Left cardiac atrium (tissue), 4 donors: Measurements from ENCODE around the gene USP25. TPM values are rescaled to one million over a fixed set of nuclear protein-coding genes. Genes with fewer than 3 reads are reported as not detected.
"Not testable (repeated sequence)": the region's sequence is repeated elsewhere in the genome, so short reads cannot be mapped to it uniquely, and the experiment has no call there.

Source experiments
- ATAC-seq, 2 donors: fragments of 200-7000 bp; cut with Tn5 transposase; one replicate each; pipeline ENCODE4 v1.9.1; 2020; ENCODE audit warnings: mild to moderate bottlenecking in 2 of 2, moderate library complexity in 2 of 2
- DNase-seq: peaks from one replicate; pipeline ENCODE4 v3.0.0-alpha.2; 2020
- intact Hi-C, 2 donors: fragments of 100-400 bp; cut with DNase I; formaldehyde crosslinking; loops; one replicate each; pipeline versions ENCODE4 v1.14.1 to v1.15.1; 2022 to 2023
- total RNA-seq, 2 donors: library from RNA; stranded (reverse); fragmentation: NEBNext Ultra II Directional; extraction: Animal tissue kit (Norgen Biotek cat#: 25700); gene quantifications; one replicate each; pipeline ENCODE4 v1.2.1, GENCODE V29; 2021
- donor health status: DM: no; HTN: yes; CAD: no.
- donor health status: DM: no; HTN: yes; CAD: no; lungs with severe emphysema.
- donor health status: DM: yes; HTN: yes; CAD: no.
- donor health status: Dilated cardiomyopathy.

USP25 gene
- total RNA-seq, 2 donors from 2014 or later = 39.4 to 56.8 TPM

DNA sequence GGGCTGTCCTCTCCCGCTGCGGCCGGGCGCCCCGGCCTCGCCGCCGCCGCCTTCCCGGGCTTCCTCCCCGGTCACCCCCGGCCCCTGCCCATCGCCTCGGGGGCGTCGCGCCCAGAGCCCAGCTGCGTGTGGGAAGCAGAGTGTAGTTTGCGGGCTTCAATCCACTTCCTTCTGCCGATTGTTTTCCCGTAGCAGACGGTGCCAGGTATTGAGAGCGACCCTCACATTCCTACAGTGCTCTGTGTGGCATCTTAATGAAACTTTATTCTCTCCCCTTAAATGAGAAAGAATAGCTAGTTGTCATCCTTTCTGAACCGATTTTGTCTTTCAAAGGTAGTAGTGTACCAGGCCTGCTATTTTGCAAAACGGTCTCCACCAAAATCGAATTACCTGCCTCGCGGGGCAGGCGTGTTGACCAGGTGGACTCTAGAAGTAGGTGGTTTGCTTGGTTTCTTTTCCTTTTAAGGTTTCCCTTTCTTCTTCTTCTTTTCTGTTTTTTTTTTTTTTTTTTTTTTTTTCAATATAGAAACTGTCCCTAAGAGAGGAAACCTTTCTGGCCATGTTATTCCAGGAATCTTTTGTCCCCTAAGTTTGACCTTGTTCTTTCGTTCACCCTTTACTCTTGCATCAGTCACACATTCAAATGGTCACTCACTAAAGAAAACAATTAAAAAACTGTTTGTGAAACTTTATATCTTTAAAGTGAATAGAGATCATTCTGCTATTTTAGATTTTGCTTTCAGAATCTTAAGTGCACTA lies 881 bp downstream of the USP25 start:
- intact Hi-C loops = loop anchor here in 1 of 2 donors (5.0 kb wide), 1 partner anchor 97 kb away; no protein-coding TSS in a partner anchor
- DNase-seq (no peak), ATAC-seq (no peak)

DNA sequence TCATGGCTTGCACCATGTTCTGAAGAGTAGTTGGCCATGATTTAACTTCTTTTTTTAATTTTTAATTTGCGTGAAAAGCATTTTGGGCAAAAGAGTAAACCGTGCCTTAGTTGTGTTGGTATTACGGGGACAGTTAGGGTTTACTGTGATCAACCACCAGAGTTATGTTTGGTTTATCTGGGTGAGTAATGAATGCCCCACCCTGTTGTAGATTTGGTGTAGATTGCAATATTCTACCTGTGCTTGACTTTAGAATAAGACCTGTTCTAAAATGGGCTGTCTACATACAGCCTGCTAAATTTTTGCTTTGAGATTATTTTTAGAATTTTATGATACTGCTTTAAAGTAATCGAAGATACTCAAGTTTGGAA lies 1.4 kb downstream of the USP25 start:
- DNase-seq (no peak), ATAC-seq (no peak)
- intact Hi-C loops = loop anchor here in 1 of 2 donors (5.0 kb wide), 1 partner anchor 96 kb away; no protein-coding TSS in a partner anchor

DNA sequence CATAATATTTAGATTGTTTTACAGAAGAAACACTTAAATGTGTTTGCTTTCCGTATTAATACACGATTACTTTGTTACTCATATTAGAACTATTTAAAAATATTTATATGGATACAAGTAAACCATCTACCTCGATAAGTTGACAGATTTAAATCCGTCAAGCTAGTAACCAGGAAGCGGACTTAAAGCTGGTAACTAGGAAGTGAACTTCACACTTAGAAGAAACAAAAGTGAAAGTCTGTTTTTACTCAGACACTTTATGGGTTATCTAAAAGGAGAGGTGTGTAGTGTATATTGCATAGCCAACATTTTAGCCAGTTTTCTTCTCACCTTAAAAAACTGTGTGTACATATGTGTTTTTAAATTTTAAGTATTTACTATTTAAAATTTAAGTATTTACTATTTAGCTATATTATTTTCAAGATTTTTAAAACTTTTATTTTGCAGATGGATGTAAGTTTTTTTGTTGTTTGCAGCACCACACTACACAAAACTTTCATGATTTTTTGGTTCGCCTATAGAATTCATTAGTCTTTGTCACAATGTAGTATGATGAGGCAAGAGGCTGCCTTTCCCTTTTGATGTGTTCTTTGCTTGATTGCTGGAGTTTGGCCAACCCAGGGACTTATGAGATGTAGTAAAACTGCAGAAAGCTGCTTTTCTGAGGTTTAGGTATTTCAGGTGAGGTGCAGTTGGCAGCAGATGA lies 2.7 kb downstream of the USP25 start:
- intact Hi-C loops = loop anchor here in 1 of 2 donors (5.0 kb wide), 1 partner anchor 95 kb away; no protein-coding TSS in a partner anchor
- DNase-seq = no peak
- ATAC-seq = no peak

DNA sequence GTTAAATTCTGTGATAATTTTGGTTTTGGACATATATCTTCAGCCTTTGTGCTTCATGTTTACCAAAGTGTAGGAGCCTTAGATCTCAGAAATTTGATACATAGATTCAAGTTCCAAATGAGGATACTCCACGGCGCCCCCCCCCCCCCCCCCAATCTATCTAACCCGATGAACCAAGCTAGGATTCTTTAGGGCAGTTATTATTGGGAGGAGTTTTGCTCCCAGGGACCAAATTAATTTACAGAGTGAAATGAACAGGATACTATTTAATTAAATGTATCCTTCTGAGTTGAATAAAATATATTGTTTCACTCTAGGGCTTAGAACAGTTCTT lies 3.2 kb downstream of the USP25 start:
- DNase-seq = no peak
- ATAC-seq = no peak
- intact Hi-C loops = loop anchor here in 1 of 2 donors (5.0 kb wide), 1 partner anchor 94 kb away; no protein-coding TSS in a partner anchor

DNA sequence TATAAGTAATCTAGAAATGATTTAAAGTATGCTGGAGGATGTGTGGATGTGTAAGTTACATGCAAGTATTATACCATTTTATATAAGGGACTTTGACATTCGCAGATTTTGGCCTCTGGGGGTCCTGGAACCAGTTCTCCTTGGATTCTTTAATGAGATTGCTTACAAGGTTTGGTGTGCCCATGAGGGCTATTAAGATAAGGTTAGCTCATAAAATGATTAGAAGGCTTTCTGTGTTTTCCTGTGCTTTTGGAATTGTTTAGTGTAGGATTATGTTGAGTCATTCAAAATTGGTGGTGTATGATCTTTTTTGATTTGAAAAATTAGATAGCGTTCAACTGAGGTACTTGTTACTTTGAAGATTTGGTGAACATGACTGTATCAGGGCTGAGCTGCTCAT lies 5.6 kb downstream of the USP25 start:
- DNase-seq (no peak), ATAC-seq (no peak)
- intact Hi-C loops = no loop called here

DNA sequence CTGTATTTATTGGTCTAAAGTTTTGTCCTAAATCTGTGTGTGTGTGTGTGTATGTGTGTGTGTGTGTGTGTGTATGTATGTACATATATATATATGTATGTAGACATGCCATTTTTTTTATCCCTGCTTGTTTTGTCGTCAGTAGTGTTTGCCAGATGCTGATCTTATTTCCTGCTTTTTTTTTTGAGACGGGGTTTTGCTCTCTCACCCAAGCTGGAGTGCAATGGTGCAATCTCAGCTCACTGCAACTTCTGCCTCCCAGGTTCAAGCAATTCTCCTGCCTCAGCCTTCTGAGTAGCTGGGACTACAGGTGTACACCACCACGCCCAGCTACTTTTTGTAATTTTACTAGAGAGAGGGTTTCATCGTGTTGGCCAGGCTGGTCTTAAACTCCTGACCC lies 6.1 kb downstream of the USP25 start:
- DNase-seq, intact Hi-C loops, ATAC-seq: not testable (repeated sequence)

DNA sequence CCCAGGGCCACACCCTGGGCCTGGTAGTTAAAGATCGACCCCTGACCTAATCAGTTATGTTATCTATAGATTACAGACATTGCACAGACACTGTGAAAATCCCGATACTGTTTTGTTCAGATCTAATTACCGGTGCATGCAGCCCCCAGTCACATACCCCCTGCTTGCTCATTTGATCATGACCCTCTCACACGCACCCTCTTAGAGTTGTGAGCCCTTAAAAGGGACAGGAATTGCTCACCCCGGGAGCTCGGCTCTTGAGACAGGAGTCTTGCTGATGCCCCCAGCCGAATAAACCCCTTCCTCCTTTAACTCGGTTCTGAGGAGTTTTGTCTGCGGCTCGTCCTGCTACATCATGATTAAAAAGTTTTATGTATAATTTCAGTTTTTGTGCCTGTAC lies 9.0 kb downstream of the USP25 start:
- ATAC-seq, intact Hi-C loops, DNase-seq: not testable (repeated sequence)

DNA sequence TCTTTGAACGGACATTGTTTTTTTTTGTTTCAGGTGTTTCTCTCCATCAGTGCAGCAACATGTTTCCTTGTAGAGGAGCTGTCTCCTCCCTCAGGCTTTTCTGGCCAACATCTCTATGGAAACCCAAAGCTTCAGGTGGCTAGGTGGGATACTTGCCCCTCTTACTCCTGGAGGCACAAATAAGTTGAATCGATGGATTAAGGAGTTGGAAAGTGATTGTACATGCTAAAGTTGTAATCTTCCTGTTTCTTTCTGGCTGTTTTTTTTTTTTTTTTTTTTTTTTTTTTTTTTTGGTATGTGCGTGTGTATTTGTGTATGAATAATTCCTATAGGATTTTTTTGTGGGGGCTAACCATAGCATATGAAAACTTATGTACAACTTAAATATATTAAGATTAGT lies 10.6 kb downstream of the USP25 start:
- DNase-seq = no peak
- no peak for ATAC-seq
- intact Hi-C loops = no loop called here

DNA sequence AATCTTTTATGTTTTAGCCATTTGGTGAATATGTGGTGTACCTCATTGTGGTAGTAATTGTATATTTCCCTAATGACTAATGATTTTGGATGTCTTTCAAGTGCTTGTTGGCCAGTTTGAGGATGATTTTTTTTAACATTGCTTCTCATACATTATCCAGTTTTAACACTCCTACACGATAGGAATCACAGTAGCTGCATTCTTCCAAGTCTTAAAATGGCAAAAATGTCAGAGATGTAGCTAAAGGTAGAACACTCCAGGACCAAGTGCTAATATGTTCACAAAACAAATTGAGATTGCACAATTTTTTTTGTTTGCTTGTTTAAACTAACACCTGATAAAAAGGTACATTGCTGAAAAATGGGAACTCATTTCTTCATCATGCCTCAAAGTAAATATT lies 11.7 kb downstream of the USP25 start:
- intact Hi-C loops = no loop called here
- ATAC-seq (no peak), DNase-seq (no peak)

DNA sequence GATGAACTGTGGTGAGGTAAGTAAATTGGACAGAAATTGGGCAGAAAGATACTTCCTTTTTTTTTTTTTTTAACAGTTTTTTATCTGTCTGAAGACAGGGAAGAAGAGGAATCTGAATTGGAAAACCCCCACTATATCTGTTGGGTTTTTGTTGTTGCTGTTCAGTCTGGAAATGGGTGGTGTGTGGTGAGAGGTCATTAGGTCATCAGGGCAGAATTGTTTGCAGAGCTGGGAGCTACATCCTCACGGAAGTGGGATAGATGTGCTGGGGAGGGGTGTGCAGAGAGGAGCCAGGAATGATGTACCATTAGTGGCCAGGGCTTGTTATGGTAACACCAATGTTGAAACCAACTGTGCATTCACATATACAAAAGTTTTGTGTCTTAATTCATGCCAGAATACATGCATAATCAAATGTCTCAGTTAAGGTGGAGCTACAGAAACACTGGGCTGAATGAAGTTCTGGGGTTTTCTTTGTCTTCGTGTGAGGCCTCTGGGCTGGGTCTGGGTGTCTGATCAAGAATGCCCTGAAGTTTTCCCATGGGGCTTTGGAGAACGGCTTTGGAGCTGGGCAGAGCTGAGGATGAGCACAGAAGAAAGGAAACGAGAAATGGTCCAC lies 12.4 kb downstream of the USP25 start:
- DNase-seq (no peak), ATAC-seq (peak in 1 of 2 donors; percentile 48)
- intact Hi-C loops = no loop called here

DNA sequence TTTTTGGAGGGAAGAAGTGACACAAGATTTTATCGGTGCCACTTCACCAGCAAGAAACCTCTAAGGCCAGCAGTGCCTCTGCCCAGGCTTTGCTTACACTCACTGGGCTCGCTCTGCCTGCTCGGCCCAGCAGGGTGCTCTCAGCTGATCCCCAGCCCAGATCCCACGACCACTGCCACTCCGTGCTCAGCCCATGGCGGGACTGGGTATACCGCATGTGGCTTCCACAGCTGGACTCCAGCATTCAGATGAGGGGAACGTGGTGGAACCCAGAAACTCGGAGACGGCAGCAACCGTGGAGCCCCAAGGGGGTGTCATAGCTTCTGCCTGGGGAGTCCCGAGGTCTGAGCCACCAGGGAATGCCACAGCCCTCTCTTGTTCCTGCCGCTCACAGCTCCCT lies 12.9 kb downstream of the USP25 start:
- intact Hi-C loops = no loop called here

DNA sequence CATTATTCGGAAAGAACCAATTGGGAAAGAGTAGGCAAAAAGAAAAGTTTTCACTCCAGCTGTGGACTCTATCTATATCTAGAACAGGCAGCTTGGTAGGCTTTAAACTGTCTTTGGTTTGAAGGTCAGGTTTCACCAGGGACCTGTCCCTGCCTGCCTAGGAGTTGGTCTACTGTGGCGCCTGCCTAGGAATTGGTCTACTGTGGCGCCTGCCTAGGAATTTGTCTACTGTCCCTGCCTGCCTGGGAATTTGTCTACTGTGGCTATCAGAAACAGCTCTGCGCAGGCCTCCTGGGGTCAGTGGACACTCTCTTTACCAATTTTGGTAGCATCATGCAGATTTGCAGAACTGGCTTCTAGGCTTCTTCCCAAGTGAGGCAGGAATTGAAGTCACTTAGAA lies 13.8 kb downstream of the USP25 start:
- ATAC-seq = no peak
- no peak for DNase-seq
- intact Hi-C loops = no loop called here

More for the DNA sequence above, 12.9 kb downstream of the USP25 start:
- DNase-seq = no peak
- peak in 1 of 2 donors; percentile 16 for ATAC-seq

DNA sequence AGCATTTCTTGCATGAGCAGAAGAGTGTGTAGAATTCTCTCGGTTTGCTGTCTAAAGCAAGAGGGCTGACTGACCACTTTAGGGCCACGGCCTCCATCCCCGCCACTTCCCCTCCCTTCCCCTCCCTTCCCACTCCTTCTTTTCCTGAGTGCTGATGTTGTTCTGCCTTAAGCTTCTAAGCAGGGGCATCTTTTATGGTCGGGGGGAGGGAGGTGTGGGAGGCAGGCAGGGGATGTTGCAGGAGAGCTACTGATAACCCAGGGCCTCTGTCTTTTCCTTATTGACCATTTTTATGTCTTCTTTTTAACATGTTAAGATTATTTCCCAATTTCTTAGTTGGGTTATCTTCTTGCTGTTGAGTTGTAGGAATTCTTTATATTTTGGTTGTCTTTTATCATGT lies 15.1 kb downstream of the USP25 start:
- no peak for ATAC-seq
- intact Hi-C loops = no loop called here
- DNase-seq = no peak

DNA sequence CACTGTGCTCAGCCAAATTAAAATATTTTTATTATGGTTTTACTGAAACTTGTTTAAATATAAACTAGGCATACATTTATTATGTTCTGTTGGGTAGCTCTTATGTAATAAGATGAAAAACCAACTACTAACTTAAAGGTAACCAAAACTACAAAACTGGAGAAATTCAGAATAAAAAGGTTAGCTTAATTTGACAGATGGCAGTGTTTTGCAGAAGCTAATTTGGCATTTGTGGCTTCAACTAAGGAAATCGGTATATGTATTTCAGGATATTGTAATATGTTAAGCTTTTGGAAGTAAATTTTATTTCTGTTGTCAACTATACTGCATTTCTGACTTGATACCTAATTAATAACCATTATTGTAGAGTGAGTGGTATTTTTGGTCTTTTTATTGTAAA lies 18.8 kb downstream of the USP25 start:
- ATAC-seq (no peak), DNase-seq (no peak)
- intact Hi-C loops = no loop called here

DNA sequence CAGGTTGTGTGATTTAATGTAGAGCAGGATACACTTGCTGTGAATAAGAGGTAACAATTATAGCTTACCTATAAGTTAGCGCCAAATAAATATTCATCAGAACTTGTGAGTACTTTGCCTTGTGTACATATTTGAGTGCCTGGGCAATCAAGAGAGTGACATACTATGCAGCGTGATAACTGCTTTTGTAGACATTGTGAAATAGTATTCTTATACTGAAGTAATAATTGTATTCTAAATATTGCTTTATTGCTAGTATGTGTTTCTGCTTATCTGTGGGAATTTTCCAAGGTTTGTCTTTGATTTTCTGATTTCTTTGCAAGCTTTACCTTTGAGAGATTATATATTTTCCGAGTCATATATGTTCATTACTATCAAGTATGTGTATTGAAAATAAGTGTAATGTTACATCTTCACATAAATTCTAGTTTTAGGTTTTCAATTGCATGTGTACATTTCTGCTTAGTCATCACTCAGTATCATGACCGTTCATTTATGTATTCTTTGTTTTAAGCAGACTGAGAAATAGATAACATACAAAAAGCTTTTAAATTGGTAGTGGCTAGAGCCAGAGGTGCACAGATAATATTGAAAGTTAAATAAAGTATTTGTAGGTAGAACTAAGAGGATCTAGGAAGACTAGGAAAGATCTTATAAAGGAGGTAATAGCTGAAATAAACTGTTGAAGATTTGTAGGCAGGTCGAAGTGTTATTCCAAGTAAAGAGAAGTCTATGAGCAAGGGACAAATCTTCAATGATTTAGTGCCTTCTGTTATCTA lies 19.5 kb downstream of the USP25 start:
- ATAC-seq (no peak), DNase-seq (no peak)
- intact Hi-C loops = no loop called here

DNA sequence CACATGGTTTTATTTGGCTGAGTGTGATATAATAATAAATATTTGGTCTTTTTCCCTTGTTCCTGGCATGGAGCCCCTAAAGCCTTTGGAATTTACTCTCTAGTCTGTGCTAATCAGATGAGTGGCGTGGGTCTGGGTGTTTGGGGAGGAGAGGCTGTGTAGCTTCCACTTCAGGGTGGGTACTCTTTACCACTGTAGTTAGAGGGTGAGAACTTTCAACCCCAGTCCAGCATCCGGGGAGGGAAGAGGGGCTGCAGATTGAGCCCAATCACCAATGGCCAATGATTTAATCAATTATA lies 20.0 kb downstream of the USP25 start:
- intact Hi-C loops = no loop called here
- DNase-seq = no peak
- ATAC-seq = peak; percentile 39 to 61

DNA sequence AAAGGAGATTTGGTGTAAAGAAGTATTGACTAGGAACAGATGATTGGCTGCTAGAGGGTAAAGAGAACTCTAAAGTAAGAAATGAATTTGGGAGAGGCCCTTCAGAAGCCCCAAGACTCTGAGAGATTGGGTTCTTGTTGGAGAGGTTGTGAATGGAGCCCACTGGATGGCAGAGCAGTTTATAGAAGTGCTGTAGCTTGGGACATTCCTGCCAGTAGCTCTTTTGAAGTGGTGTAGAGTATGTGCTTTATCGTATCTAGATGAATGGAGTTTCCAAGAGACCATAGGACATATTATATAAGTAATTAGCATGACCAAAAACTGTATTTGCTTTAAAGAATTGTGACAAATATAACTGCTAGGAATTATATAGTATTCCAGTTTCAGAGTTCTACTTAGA lies 21.3 kb downstream of the USP25 start:
- intact Hi-C loops = no loop called here
- ATAC-seq = no peak
- DNase-seq = no peak

DNA sequence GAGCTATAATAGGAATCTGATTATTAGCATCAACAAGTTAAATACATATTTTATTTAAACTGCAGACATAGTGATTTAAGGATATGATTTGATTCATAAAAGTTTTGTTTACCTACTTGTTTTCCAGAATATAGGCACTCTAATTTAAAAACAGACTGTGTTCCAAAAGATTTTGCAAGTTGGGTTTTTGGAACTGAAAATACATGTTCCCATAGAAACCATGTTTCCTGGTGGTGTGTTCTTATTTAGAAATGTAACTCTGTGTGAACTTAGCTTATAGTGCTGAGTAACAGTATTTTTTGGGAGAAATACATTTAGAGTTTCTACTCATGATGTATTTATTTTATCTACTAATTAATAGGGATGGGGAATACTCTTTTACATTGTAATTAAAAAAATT lies 21.8 kb downstream of the USP25 start:
- DNase-seq (no peak), ATAC-seq (no peak)
- intact Hi-C loops = no loop called here

DNA sequence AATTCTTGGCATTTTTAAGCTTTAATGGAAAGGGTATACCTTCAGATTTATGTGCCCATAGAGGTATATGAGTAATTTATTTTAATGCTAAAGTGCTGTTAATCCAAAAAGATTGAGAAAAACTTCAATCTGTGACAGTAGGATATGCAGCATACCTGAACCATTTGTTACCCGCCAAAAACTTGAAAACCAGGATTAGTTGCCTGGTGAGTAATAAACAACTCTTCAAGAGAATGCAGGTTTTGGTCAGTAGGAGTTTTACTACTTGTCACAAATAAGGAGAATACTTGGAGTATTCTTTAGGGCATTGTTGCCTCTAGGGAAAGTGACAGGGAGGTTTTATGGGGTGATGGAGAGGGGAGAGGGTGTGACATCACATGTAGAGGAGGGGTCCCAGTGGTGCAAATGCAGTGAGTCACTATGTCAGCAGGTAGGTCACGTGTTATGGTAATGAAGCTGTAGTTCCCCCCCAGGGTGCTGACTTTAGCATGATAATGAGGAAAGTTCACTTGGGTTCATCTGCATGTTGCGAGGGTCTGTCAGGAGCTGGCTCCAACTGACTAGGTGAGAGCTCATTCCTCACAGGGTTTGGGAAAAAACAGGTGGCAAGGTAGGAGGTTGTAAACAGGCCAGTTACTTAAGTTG lies 23.1 kb downstream of the USP25 start:
- DNase-seq (no peak), ATAC-seq (no peak)
- intact Hi-C loops = no loop called here
